LNCaP clone FGC (cell line): ENCODE data around the gene GJA3.

Source experiments
- DNase-seq: peaks from one replicate; pipeline ENCODE4 v3.0.0-alpha.2; 2011; ENCODE audit warnings: low read depth
- H3K4me3 ChIP-seq: 2 replicates; pipeline ENCODE4 v1.5.1; 2011; ENCODE audit warnings: mild to moderate bottlenecking, low read depth, low read length, control low read depth
- TF ChIP-seq, protein P1 (sequence below): IDR thresholded peaks from 2 replicates; pipeline ENCODE4 v1.5.1; 2012; ENCODE audit warnings: mild to moderate bottlenecking; ENCODE audit not compliant: control insufficient read depth, insufficient read depth; ENCODE audit errors: extremely low read depth

Gene GJA3

DNA sequence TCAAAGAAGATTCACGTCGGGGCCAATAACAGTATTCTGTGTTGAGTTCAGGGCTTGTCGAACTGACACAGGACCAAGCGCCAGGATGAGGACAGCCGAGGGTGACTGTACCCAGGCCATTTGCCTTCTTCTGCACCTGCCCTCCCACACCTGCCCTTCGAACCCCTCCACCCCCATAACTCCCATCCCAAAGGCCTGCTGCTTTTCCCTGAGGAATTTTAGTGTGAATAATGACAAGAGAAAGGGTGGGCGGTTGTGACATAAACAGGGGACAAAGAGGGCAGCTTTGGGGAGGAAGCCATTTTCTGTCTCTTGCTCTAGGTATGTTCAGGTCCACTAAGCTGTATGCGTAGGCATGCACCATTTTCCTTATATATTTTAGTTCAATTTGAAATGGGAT, 26.1 kb downstream of the GJA3 start:
- DNase-seq, result no peak
- TF ChIP-seq, protein P1, sequence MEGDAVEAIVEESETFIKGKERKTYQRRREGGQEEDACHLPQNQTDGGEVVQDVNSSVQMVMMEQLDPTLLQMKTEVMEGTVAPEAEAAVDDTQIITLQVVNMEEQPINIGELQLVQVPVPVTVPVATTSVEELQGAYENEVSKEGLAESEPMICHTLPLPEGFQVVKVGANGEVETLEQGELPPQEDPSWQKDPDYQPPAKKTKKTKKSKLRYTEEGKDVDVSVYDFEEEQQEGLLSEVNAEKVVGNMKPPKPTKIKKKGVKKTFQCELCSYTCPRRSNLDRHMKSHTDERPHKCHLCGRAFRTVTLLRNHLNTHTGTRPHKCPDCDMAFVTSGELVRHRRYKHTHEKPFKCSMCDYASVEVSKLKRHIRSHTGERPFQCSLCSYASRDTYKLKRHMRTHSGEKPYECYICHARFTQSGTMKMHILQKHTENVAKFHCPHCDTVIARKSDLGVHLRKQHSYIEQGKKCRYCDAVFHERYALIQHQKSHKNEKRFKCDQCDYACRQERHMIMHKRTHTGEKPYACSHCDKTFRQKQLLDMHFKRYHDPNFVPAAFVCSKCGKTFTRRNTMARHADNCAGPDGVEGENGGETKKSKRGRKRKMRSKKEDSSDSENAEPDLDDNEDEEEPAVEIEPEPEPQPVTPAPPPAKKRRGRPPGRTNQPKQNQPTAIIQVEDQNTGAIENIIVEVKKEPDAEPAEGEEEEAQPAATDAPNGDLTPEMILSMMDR, result no peak
- no peak overlapping the region for H3K4me3 ChIP-seq

- TF ChIP-seq, protein P1, result no peak
- no peak overlapping the region for H3K4me3 ChIP-seq
- DNase-seq, result no peak
Observed at GRCh38 chr13:20132052-20132634, 28.7 kb downstream of the GJA3 start.

- TF ChIP-seq, protein P1, result no peak
- H3K4me3 ChIP-seq, result no peak overlapping the region
- DNase-seq, result no peak
Observed at GRCh38 chr13:20131057-20131832, 29.6 kb downstream of the GJA3 start.

DNA sequence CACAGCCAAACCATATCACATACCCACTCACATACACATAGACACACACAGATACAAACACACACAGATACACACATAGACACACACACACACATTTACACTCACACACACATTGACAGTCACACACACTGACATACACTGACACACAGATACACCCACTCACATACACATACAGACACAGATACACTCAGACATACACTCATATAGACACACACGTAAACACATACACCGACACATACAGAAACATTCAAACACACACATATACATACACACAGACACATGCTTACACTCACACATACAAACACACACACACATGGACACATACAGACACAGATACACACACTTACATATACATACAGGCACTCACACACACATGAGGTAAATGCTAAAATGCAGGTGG, 30.2 kb downstream of the GJA3 start:
- TF ChIP-seq, protein P1, result no peak
- no peak for DNase-seq
- no peak overlapping the region for H3K4me3 ChIP-seq

- no peak overlapping the region for H3K4me3 ChIP-seq
- TF ChIP-seq, protein P1, result no peak
- DNase-seq, result no peak
Observed at GRCh38 chr13:20130012-20130411, 30.8 kb downstream of the GJA3 start.

- no peak overlapping the region for H3K4me3 ChIP-seq
- TF ChIP-seq, protein P1, result no peak
- no peak for DNase-seq
Observed at GRCh38 chr13:20129076-20129475, 31.8 kb downstream of the GJA3 start.
